ENCODE results near the gene MMP27.
"Not testable (repeated sequence)": the region's sequence is repeated elsewhere in the genome, so short reads cannot be mapped to it uniquely, and the experiment has no call there.

Gene MMP27

GRCh38 chr11:102705626-102706025 lies at the start of gene MMP27:
Gene MMP27, minus strand, starts transcription at chr11:102705769. Its CDS starts 55 bp downstream, at chr11:102705714.
- no peak for DNase-seq (ENCODE audit: low read depth)

GRCh38 chr11:102753267-102753666 lies 47.7 kb upstream of the MMP27 start:
- DNase-seq (ENCODE audit: low read depth): no peak

- DNase-seq (ENCODE audit: low read depth): no peak
Measured at GRCh38 chr11:102751673-102752072, 46.1 kb upstream of the MMP27 start.

GRCh38 chr11:102749101-102749722 lies 43.6 kb upstream of the MMP27 start:
- DNase-seq (ENCODE audit: low read depth): no peak

- not testable (repeated sequence) for DNase-seq (ENCODE audit: low read depth)
Measured at GRCh38 chr11:102746746-102747578, 41.4 kb upstream of the MMP27 start.

- DNase-seq (ENCODE audit: low read depth): no peak
Measured at GRCh38 chr11:102734650-102735049, 29.1 kb upstream of the MMP27 start.

GRCh38 chr11:102733232-102733875 lies 27.8 kb upstream of the MMP27 start:
- DNase-seq (ENCODE audit: low read depth): peak; percentile 13

- DNase-seq (ENCODE audit: low read depth): not testable (repeated sequence)
Measured at GRCh38 chr11:102730944-102731343, 25.4 kb upstream of the MMP27 start.

- DNase-seq (ENCODE audit: low read depth): no peak
Measured at GRCh38 chr11:102729849-102730815, 24.6 kb upstream of the MMP27 start.

- DNase-seq (ENCODE audit: low read depth): no peak
Measured at GRCh38 chr11:102727890-102728289, 22.3 kb upstream of the MMP27 start.

- no peak for DNase-seq (ENCODE audit: low read depth)
Measured at GRCh38 chr11:102724904-102725500, 19.4 kb upstream of the MMP27 start, which contains the start of gene MMP8. Gene MMP8, minus strand, starts transcription at chr11:102724954. Its CDS starts 99 bp downstream, at chr11:102724855.

- DNase-seq (ENCODE audit: low read depth): no peak
Measured at GRCh38 chr11:102722821-102723220, 17.3 kb upstream of the MMP27 start.

- DNase-seq (ENCODE audit: low read depth): no peak
Measured at GRCh38 chr11:102719620-102720277, 14.2 kb upstream of the MMP27 start.

- no peak for DNase-seq (ENCODE audit: low read depth)
Measured at GRCh38 chr11:102717280-102717679, 11.7 kb upstream of the MMP27 start.

GRCh38 chr11:102716527-102716926 lies 11.0 kb upstream of the MMP27 start:
- DNase-seq (ENCODE audit: low read depth): no peak

- DNase-seq (ENCODE audit: low read depth): no peak
Measured at GRCh38 chr11:102712137-102712536, 6.6 kb upstream of the MMP27 start.

- no peak for DNase-seq (ENCODE audit: low read depth)
Measured at GRCh38 chr11:102709201-102709945, 3.8 kb upstream of the MMP27 start.

GRCh38 chr11:102708654-102709053 lies 3.1 kb upstream of the MMP27 start:
- DNase-seq (ENCODE audit: low read depth): no peak

- DNase-seq (ENCODE audit: low read depth): no peak
Measured at GRCh38 chr11:102704841-102705240, 728 bp downstream of the MMP27 start.
